HepG2 (cell line): Measurements from ENCODE around the gene PLAAT3. TPM values are rescaled to one million over a fixed set of nuclear protein-coding genes. Genes with fewer than 3 reads are reported as not detected.
A peak's percentile ranks its signal among the peaks of the same experiment; 100 is the strongest.

Experiments used
- CEBPB ChIP-seq: IDR thresholded peaks from 2 replicates; pipeline ENCODE4 v1.6.1; 2011; ENCODE audit warnings: low read depth, low read length, improper control_type of control experiment, borderline replicate concordance
- EP300 ChIP-seq, 3 experiments: sonication (generic) in 1 of 3; formaldehyde crosslinking in 1 of 3; IDR thresholded peaks; 2 replicates each; pipeline versions ENCODE4 v1.5.1 to v1.6.1; 2011 to 2020; ENCODE audit warnings: low read depth in 2 of 3, low read length in 2 of 3, borderline replicate concordance in 1 of 3, improper control_type of control experiment in 1 of 3, mild to moderate bottlenecking in 1 of 3, missing genetic modification reagents in 1 of 3, moderate library complexity in 1 of 3
- ETV6 ChIP-seq: sonication (generic); formaldehyde crosslinking; conservative IDR thresholded peaks from 2 replicates; pipeline ENCODE4 v1.4.0; 2020; ENCODE audit warnings: missing genetic modification reagents
- JARID2 ChIP-seq: sonication (generic); formaldehyde crosslinking; IDR thresholded peaks from 2 replicates; pipeline ENCODE4 v1.8.1; 2023; ENCODE audit warnings: missing genetic modification reagents, inconsistent platforms; ENCODE audit not compliant: insufficient replicate concordance
- MYNN ChIP-seq: sonication (generic); formaldehyde crosslinking; IDR thresholded peaks from 2 replicates; pipeline ENCODE4 v1.4.0; 2020; ENCODE audit warnings: mild to moderate bottlenecking, low read depth, missing genetic modification reagents
- NFE2 ChIP-seq: sonication (generic); formaldehyde crosslinking; IDR thresholded peaks from 2 replicates; pipeline ENCODE4 v1.4.0; 2020; ENCODE audit warnings: missing genetic modification reagents
- SNAI1 ChIP-seq: sonication (generic); formaldehyde crosslinking; IDR thresholded peaks from 2 replicates; pipeline ENCODE4 v1.5.0; 2020; ENCODE audit warnings: mild to moderate bottlenecking, missing genetic modification reagents, borderline replicate concordance
- SOX13 ChIP-seq, 3 experiments: fragments of 450-650 bp in 1 of 3; sonication (generic) in 1 of 3; formaldehyde crosslinking in 1 of 3; IDR thresholded peaks in 2 of 3; conservative IDR thresholded peaks in 1 of 3; 2 replicates each; pipeline versions ENCODE4 v1.5.0 to v1.6.1; 2016 to 2020; ENCODE audit warnings: antibody characterized with exemption in 1 of 3, mild to moderate bottlenecking in 1 of 3, missing compliant biosample characterization in 1 of 3, missing genetic modification reagents in 1 of 3, moderate library complexity in 1 of 3
- SRSF9 ChIP-seq: fragments of 200-400 bp; formaldehyde crosslinking; IDR thresholded peaks from 2 replicates; pipeline ENCODE4 v1.6.1; 2018; ENCODE audit warnings: borderline replicate concordance, mild to moderate bottlenecking, low read depth, low read length; ENCODE audit not compliant: insufficient read depth, poor library complexity, severe bottlenecking
- TAF15 ChIP-seq: fragments of 200-400 bp; formaldehyde crosslinking; IDR thresholded peaks from one replicate; pipeline ENCODE4 v1.6.1; 2018; ENCODE audit warnings: mild to moderate bottlenecking, low read depth, low read length; ENCODE audit not compliant: poor library complexity, severe bottlenecking
- TCF7L2 ChIP-seq: IDR thresholded peaks from 2 replicates; pipeline ENCODE4 v1.6.1; 2011; ENCODE audit warnings: mild to moderate bottlenecking, low read depth, low read length, moderate library complexity
- ZBTB25 ChIP-seq: IDR thresholded peaks from 2 replicates; pipeline ENCODE4 v1.6.1; 2018; ENCODE audit warnings: missing genetic modification reagents
- ZBTB49 ChIP-seq: sonication (generic); formaldehyde crosslinking; IDR thresholded peaks from 2 replicates; pipeline ENCODE4 v1.4.0; 2020; ENCODE audit warnings: missing genetic modification reagents, borderline replicate concordance
- ZHX2 ChIP-seq, 2 experiments: sonication (generic) in 1 of 2; formaldehyde crosslinking in 1 of 2; IDR thresholded peaks; 2 replicates each; pipeline versions ENCODE4 v1.6.1 to v1.9.0; 2014 to 2022; ENCODE audit warnings: antibody characterized with exemption in 1 of 2, borderline replicate concordance in 1 of 2, inconsistent platforms in 1 of 2, low read depth in 1 of 2, missing genetic modification reagents in 1 of 2
- polyA plus RNA-seq, 8 experiments: library from polyadenylated mRNA; depleted of rRNA in 3 of 8; stranded (reverse) in 7 of 8; unstranded in 1 of 8; fragments of >200 nt; fragmentation: Illumina TruSeq in 4 of 8; extraction: Trizol in 4 of 8; gene quantifications; 2 replicates each; pipeline versions ENCODE4 v1.2.1 to v1.2.3, GENCODE V29; 2011 to 2016; ENCODE audit warnings: low read depth in 4 of 8, missing spikeins in 1 of 8, mixed read lengths in 1 of 8; ENCODE audit not compliant: insufficient read depth in 1 of 8
- total RNA-seq, 5 experiments: library from RNA; depleted of rRNA; stranded (reverse); fragments of >200 nt; fragmentation: Illumina TruSeq; extraction: Trizol; gene quantifications; 2 replicates each; pipeline ENCODE4 v1.2.3, GENCODE V29; 2016; ENCODE audit warnings: low read depth in 1 of 5
- TF ChIP-seq, protein P1 (sequence below), 2 experiments: fragments of 450-650 bp in 1 of 2; sonication (generic) in 1 of 2; formaldehyde crosslinking; IDR thresholded peaks; 2 replicates each; pipeline versions ENCODE4 v1.5.0 to v1.8.0; 2020 to 2022; ENCODE audit warnings: mild to moderate bottlenecking in 1 of 2, missing genetic modification reagents in 1 of 2

The PLAAT3 gene
- total and polyA plus RNA-seq, 2 of the 13 experiments (the other 11 are each of a cell fraction or from before 2014, with no cell fraction given) = 9.3 to 16.4 TPM

DNA sequence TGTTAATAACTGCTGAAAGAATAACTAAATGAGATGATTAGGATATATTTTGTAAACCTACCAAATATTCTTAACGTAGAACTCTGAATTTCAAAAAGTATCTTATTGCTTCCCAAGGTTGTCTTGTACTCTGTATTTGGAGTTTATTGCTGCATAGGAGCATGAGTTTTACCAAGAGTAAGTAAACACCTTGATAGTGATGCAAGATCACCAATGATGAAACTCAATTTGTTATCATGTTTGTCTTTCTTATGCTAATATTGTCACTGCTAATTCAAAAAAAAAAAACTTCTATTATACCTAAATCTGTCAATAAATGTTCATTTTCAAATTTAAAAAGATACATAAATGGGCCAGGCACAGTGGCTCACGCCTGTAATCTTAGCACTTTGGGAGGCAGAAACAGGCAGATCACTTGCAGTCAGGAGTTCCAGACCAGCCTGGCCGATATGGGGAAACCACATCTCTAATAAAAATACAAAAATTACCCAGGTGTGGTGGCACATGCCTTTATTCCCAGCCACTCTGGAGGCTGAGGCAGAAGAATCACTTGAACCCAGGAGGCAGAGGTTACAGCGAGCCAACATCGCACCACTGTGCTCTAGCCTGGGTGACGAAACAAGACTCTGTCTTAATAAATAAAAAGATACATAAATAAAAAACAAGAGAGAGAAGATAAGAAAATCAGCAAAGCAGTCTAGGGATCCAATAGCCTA lies 27.6 kb downstream of the PLAAT3 start (continued):
- TF ChIP-seq ZHX2 (IDR thresholded peaks at IDR 0.05; ENCODE audit: low read depth) (no peak), ZHX2 (CRISPR knock-in tag; IDR thresholded peaks at IDR 0.05; ENCODE audit: borderline replicate concordance) (no peak), SRSF9 (no peak), CEBPB (peak; percentile 86), JARID2 (CRISPR knock-in tag) (no peak), ZBTB49 (no peak), EP300 (IDR thresholded peaks at IDR 0.05; ENCODE audit: low read depth in 2 of 2, low read length in 2 of 2) (peak in 1 of 2 experiments; percentile 53; a peak in 2 of 4 replicates), EP300 (CRISPR knock-in tag; IDR thresholded peaks at IDR 0.05; ENCODE audit: borderline replicate concordance) (no peak), NFE2 (no peak), ETV6 (CRISPR knock-in tag) (no peak), SOX13 (IDR thresholded peaks at IDR 0.05) (no peak), SOX13 (CRISPR knock-in tag; conservative IDR thresholded peaks at IDR 0.05 in 1 of 2, IDR thresholded peaks at IDR 0.05 in 1 of 2) (peak in 1 of 2 experiments; percentile 58; a peak in 1 of 4 replicates), TCF7L2 (no peak), ZBTB25 (no peak), MYNN (CRISPR knock-in tag) (no peak), SNAI1 (CRISPR knock-in tag) (no peak), TAF15 (no peak)
- TF ChIP-seq, protein P1, sequence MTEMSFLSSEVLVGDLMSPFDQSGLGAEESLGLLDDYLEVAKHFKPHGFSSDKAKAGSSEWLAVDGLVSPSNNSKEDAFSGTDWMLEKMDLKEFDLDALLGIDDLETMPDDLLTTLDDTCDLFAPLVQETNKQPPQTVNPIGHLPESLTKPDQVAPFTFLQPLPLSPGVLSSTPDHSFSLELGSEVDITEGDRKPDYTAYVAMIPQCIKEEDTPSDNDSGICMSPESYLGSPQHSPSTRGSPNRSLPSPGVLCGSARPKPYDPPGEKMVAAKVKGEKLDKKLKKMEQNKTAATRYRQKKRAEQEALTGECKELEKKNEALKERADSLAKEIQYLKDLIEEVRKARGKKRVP (CRISPR knock-in tag; IDR thresholded peaks at IDR 0.05) = peak in 1 of 2 experiments; percentile 84; a peak in 2 of 4 replicates
